HepG2 (cell line): Measurements from ENCODE around the gene MEF2D. TPM values are rescaled to one million over a fixed set of nuclear protein-coding genes. Genes with fewer than 3 reads are reported as not detected.

Experiments used
- BCL6 ChIP-seq: IDR thresholded peaks from 2 replicates; pipeline ENCODE4 v1.6.1; 2016; ENCODE audit warnings: missing genetic modification reagents, missing compliant biosample characterization
- FOXP1 ChIP-seq, 2 experiments: fragments of 450-650 bp in 1 of 2; IDR thresholded peaks; 2 replicates each; pipeline ENCODE4 v1.6.1; 2017 to 2018; ENCODE audit warnings: antibody characterized with exemption in 1 of 2
- GABPA ChIP-seq, 2 experiments: IDR thresholded peaks; 2 replicates each; pipeline ENCODE4 v1.6.1; 2011 to 2016; ENCODE audit warnings: low read depth in 2 of 2, low read length in 1 of 2, missing biosample characterization in 1 of 2, missing genetic modification characterization in 1 of 2
- HCFC1 ChIP-seq: fragments of 150-350 bp; IDR thresholded peaks from 2 replicates; pipeline ENCODE4 v1.6.1; 2014; ENCODE audit warnings: low read depth, low read length
- HDAC1 ChIP-seq: sonication (generic); formaldehyde crosslinking; IDR thresholded peaks from 2 replicates; pipeline ENCODE4 v1.5.1; 2020; ENCODE audit warnings: mild to moderate bottlenecking, missing genetic modification reagents
- HNRNPL ChIP-seq: fragments of 200-400 bp; formaldehyde crosslinking; IDR thresholded peaks from 2 replicates; pipeline ENCODE4 v1.6.1; 2017; ENCODE audit warnings: mild to moderate bottlenecking, low read depth, low read length
- MLX ChIP-seq: IDR thresholded peaks from 2 replicates; pipeline ENCODE4 v1.6.1; 2016
- NCOA1 ChIP-seq: sonication (generic); formaldehyde crosslinking; IDR thresholded peaks from 2 replicates; pipeline ENCODE4 v1.9.0; 2021; ENCODE audit warnings: missing genetic modification reagents
- NONO ChIP-seq, 2 experiments: fragments of 450-650 bp in 1 of 2; sonication (generic) in 1 of 2; formaldehyde crosslinking in 1 of 2; IDR thresholded peaks in 1 of 2; conservative IDR thresholded peaks in 1 of 2; 2 replicates each; pipeline versions ENCODE4 v1.6.1 to v1.8.0; 2017 to 2022; ENCODE audit warnings: mild to moderate bottlenecking in 1 of 2, missing genetic modification reagents in 1 of 2, moderate library complexity in 1 of 2
- ONECUT2 ChIP-seq: sonication (generic); formaldehyde crosslinking; IDR thresholded peaks from 2 replicates; pipeline ENCODE4 v1.4.0; 2020; ENCODE audit warnings: missing genetic modification reagents
- RBM39 ChIP-seq: fragments of 200-400 bp; formaldehyde crosslinking; IDR thresholded peaks from one replicate; pipeline ENCODE4 v1.6.1; 2018; ENCODE audit warnings: antibody characterized with exemption, mild to moderate bottlenecking, low read depth, low read length; ENCODE audit not compliant: poor library complexity, severe bottlenecking
- SAFB2 ChIP-seq: sonication (generic); formaldehyde crosslinking; IDR thresholded peaks from 2 replicates; pipeline ENCODE4 v1.5.1; 2020; ENCODE audit warnings: missing genetic modification reagents, low read depth, mild to moderate bottlenecking, borderline replicate concordance
- SCMH1 ChIP-seq: sonication (generic); formaldehyde crosslinking; IDR thresholded peaks from 2 replicates; pipeline ENCODE4 v1.9.0; 2021; ENCODE audit warnings: missing genetic modification reagents, mild to moderate bottlenecking, borderline replicate concordance
- THAP9 ChIP-seq: sonication (generic); formaldehyde crosslinking; IDR thresholded peaks from 2 replicates; pipeline ENCODE4; 2020; ENCODE audit warnings: missing genetic modification reagents, mild to moderate bottlenecking, borderline replicate concordance
- ZBTB3 ChIP-seq: sonication (generic); formaldehyde crosslinking; IDR thresholded peaks from 2 replicates; pipeline ENCODE4 v1.4.0; 2020; ENCODE audit warnings: low read depth, mild to moderate bottlenecking, moderate library complexity, missing genetic modification reagents, borderline replicate concordance
- ZC3H4 ChIP-seq: sonication (generic); formaldehyde crosslinking; IDR thresholded peaks from 2 replicates; pipeline ENCODE4 v1.4.0; 2020; ENCODE audit warnings: missing genetic modification reagents, borderline replicate concordance
- ZMYM2 ChIP-seq: sonication (generic); formaldehyde crosslinking; IDR thresholded peaks from 2 replicates; pipeline ENCODE4 v1.8.0; 2022; ENCODE audit warnings: mild to moderate bottlenecking, missing genetic modification reagents
- ZNF260 ChIP-seq: sonication (generic); formaldehyde crosslinking; IDR thresholded peaks from 2 replicates; pipeline ENCODE4 v1.4.0; 2020; ENCODE audit warnings: missing genetic modification reagents, low read depth, mild to moderate bottlenecking, borderline replicate concordance
- ZNF562 ChIP-seq: sonication (generic); formaldehyde crosslinking; IDR thresholded peaks from 2 replicates; pipeline ENCODE4 v1.8.0; 2022; ENCODE audit warnings: missing genetic modification reagents, borderline replicate concordance
- ZNF570 ChIP-seq: sonication (generic); formaldehyde crosslinking; IDR thresholded peaks from 2 replicates; pipeline ENCODE4 v1.4.0; 2020; ENCODE audit warnings: mild to moderate bottlenecking, missing genetic modification reagents, borderline replicate concordance
- ZNF597 ChIP-seq: sonication (generic); formaldehyde crosslinking; IDR thresholded peaks from 2 replicates; pipeline ENCODE4 v1.5.0; 2020; ENCODE audit warnings: missing genetic modification reagents
- ZSCAN30 ChIP-seq: sonication (generic); formaldehyde crosslinking; IDR thresholded peaks from 2 replicates; pipeline ENCODE4 v1.5.0; 2020; ENCODE audit warnings: mild to moderate bottlenecking, missing genetic modification reagents
- polyA plus RNA-seq, 8 experiments: library from polyadenylated mRNA; depleted of rRNA in 3 of 8; stranded (reverse) in 7 of 8; unstranded in 1 of 8; fragments of >200 nt; fragmentation: Illumina TruSeq in 4 of 8; extraction: Trizol in 4 of 8; gene quantifications; 2 replicates each; pipeline versions ENCODE4 v1.2.1 to v1.2.3, GENCODE V29; 2011 to 2016; ENCODE audit warnings: low read depth in 4 of 8, missing spikeins in 1 of 8, mixed read lengths in 1 of 8; ENCODE audit not compliant: insufficient read depth in 1 of 8
- total RNA-seq, 5 experiments: library from RNA; depleted of rRNA; stranded (reverse); fragments of >200 nt; fragmentation: Illumina TruSeq; extraction: Trizol; gene quantifications; 2 replicates each; pipeline ENCODE4 v1.2.3, GENCODE V29; 2016; ENCODE audit warnings: low read depth in 1 of 5

Gene MEF2D
- total and polyA plus RNA-seq, 2 of the 13 experiments (the other 11 are each of a cell fraction or from before 2014, with no cell fraction given) = 1.6 to 3.9 TPM

- TF ChIP-seq ZNF562 (CRISPR knock-in tag) (no peak), ZSCAN30 (CRISPR knock-in tag) (no peak), RBM39 (no peak), ZMYM2 (CRISPR knock-in tag) (peak; percentile 93), SAFB2 (CRISPR knock-in tag) (peak; percentile 35; the same call in 1 of the 2 replicates), ZC3H4 (CRISPR knock-in tag) (no peak), ZBTB3 (peak; percentile 91; the same call in 1 of the 2 replicates), FOXP1 (IDR thresholded peaks at IDR 0.05) (peak; percentile 99), FOXP1 (CRISPR knock-in tag; IDR thresholded peaks at IDR 0.05) (peak; percentile 100), ONECUT2 (CRISPR knock-in tag) (0 out of 2 replicates have a peak, but pooled peaks have one; percentile 34), ZNF597 (CRISPR knock-in tag) (no peak), BCL6 (peak; percentile 88), HNRNPL (no peak), GABPA (IDR thresholded peaks at IDR 0.05; ENCODE audit: low read depth, low read length) (no peak), GABPA (CRISPR knock-in tag; IDR thresholded peaks at IDR 0.05; ENCODE audit: low read depth) (peak; percentile 77), THAP9 (CRISPR knock-in tag) (peak; percentile 59; the same call in 1 of the 2 replicates), NONO (IDR thresholded peaks at IDR 0.05) (no peak), NONO (CRISPR knock-in tag; conservative IDR thresholded peaks at IDR 0.05) (peak; percentile 83), ZNF570 (CRISPR knock-in tag) (no peak), HDAC1 (CRISPR knock-in tag) (peak; percentile 97), ZNF260 (CRISPR knock-in tag) (no peak), NCOA1 (CRISPR knock-in tag) (peak; percentile 84; the same call in 1 of the 2 replicates), MLX (CRISPR knock-in tag) (peak; percentile 94), HCFC1 (no peak; the same call in 1 of the 2 replicates), SCMH1 (CRISPR knock-in tag) (no peak)
Measured at GRCh38 chr1:156471496-156472490, 28.8 kb downstream of the MEF2D start (continued).
